Gastroesophageal sphincter (tissue), 4 donors: ENCODE data around the gene HBZ. TPM values are rescaled to one million over a fixed set of nuclear protein-coding genes. Genes with fewer than 3 reads are reported as not detected.
"Not testable (repeated sequence)": the region's sequence is repeated elsewhere in the genome, so short reads cannot be mapped to it uniquely, and the experiment has no call there.

ENCODE experiments used
- ATAC-seq: fragments of 150-250 bp; one replicate; pipeline ENCODE4 v1.9.1; 2016; ENCODE audit warnings: mild to moderate bottlenecking, moderate library complexity
- H3K27ac ChIP-seq, 4 donors: fragments of 200-600 bp; sonication (generic) in 3 of 4; 1 replicate in 3 of 4; 2 replicates in 1 of 4; pipeline ENCODE4 v1.5.1; 2016 to 2019
- H3K27me3 ChIP-seq: fragments of 200-600 bp; sonication (generic); one replicate; pipeline ENCODE4 v1.5.1; 2019
- H3K36me3 ChIP-seq, 2 donors: fragments of 200-600 bp; sonication (generic); one replicate each; pipeline ENCODE4 v1.5.1; 2019; ENCODE audit warnings: control low read depth in 1 of 2
- H3K4me1 ChIP-seq, 3 donors: fragments of 200-600 bp; sonication (generic); 1 replicate in 2 of 3; 2 replicates in 1 of 3; pipeline ENCODE4 v1.5.1; 2016 to 2019; ENCODE audit warnings: control low read depth in 2 of 3
- H3K4me3 ChIP-seq, 2 donors: fragments of 200-600 bp; sonication (generic); one replicate each; pipeline ENCODE4 v1.5.1; 2019; ENCODE audit warnings: mild to moderate bottlenecking in 1 of 2, moderate library complexity in 1 of 2
- H3K9me3 ChIP-seq, 3 donors: fragments of 200-600 bp; sonication (generic); one replicate each; pipeline ENCODE4 v1.5.1; 2017 to 2019; ENCODE audit warnings: control low read depth in 2 of 3
- EP300 ChIP-seq: sonication (generic); formaldehyde crosslinking; IDR thresholded peaks from one replicate; pipeline ENCODE4 v1.6.1; 2017; ENCODE audit warnings: antibody characterized with exemption, mild to moderate bottlenecking
- POLR2A ChIP-seq, 2 donors: fragments of 450-650 bp; IDR thresholded peaks; one replicate each; pipeline ENCODE4 v1.6.1; 2017; ENCODE audit warnings: antibody characterized with exemption in 2 of 2, mild to moderate bottlenecking in 2 of 2, moderate library complexity in 1 of 2
- POLR2AphosphoS5 ChIP-seq: sonication (generic); formaldehyde crosslinking; IDR thresholded peaks from one replicate; pipeline ENCODE4 v1.6.1; 2017; ENCODE audit warnings: antibody characterized with exemption
- WGBS, 2 donors: methylation state at CpG; one replicate each; pipeline ENCODE4 v1.1.5; 2018; ENCODE audit warnings: low coverage in 1 of 2; 5-methylcytosine and 5-hydroxymethylcytosine counted together
- total RNA-seq, 4 donors: library from RNA; depleted of rRNA; stranded (reverse); fragments of >200 nt; gene quantifications; one replicate each; pipeline ENCODE4 v1.1.0, GENCODE V29; 2016
- TF ChIP-seq, protein P1 (sequence below), 4 experiments: fragments of 200-600 bp in 2 of 4; fragments of 450-650 bp in 2 of 4; sonication (generic) in 1 of 4; IDR thresholded peaks; one replicate each; pipeline ENCODE4 v1.5.1; 2017 to 2019; ENCODE audit warnings: antibody characterized with exemption in 4 of 4, mild to moderate bottlenecking in 2 of 4, moderate library complexity in 2 of 4

The HBZ gene
- total RNA-seq, 4 donors from 2014 or later, result not detected

DNA sequence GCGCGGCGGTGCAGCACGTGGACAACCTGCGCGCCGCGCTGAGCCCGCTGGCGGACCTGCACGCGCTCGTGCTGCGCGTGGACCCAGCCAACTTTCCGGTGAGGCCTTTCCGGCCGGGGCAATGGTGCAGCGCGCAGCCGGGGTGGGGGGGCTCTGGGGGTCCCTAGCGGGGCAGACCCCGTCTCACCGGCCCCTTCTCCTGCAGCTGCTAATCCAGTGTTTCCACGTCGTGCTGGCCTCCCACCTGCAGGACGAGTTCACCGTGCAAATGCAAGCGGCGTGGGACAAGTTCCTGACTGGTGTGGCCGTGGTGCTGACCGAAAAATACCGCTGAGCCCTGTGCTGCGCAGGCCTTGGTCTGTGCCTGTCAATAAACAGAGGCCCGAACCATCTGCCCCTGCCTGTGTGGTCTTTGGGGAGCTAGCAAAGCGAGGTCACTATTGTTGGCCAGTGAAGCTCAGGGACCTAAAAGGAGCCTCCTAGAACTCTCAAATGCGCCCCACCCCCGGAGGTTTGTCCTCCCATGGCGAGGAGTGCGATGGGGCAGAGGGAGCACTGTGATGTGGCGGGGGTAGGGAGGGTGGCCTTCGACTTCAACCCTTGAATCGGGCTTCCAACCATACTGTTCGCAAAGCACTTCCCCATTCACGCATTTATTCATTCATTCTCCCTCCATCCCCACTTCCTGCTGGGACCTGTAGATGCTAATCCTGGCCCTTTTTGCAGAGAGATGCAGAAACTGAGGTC is 14.1 kb downstream of the HBZ start:
- WGBS, 2 donors, result 2 to 10% methylated on average over 3 to 8 of the region's 45 CpGs

GRCh38 chr16:167122-167690 is 14.8 kb downstream of the HBZ start:
- no peak overlapping the region for H3K4me3 ChIP-seq
- H3K27me3 ChIP-seq, result peaks cover 80% of the 10 kb centered on the region
- H3K4me1 ChIP-seq, result peaks cover 0 to 21% (median 16%) of the 10 kb centered on the region in 3 donors
- no peaks in the 10 kb centered on the region for H3K9me3 ChIP-seq
- TF ChIP-seq EP300, result no peak
- TF ChIP-seq, protein P1, sequence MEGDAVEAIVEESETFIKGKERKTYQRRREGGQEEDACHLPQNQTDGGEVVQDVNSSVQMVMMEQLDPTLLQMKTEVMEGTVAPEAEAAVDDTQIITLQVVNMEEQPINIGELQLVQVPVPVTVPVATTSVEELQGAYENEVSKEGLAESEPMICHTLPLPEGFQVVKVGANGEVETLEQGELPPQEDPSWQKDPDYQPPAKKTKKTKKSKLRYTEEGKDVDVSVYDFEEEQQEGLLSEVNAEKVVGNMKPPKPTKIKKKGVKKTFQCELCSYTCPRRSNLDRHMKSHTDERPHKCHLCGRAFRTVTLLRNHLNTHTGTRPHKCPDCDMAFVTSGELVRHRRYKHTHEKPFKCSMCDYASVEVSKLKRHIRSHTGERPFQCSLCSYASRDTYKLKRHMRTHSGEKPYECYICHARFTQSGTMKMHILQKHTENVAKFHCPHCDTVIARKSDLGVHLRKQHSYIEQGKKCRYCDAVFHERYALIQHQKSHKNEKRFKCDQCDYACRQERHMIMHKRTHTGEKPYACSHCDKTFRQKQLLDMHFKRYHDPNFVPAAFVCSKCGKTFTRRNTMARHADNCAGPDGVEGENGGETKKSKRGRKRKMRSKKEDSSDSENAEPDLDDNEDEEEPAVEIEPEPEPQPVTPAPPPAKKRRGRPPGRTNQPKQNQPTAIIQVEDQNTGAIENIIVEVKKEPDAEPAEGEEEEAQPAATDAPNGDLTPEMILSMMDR (IDR thresholded peaks at IDR 0.05), result no peak
- no peak for TF ChIP-seq POLR2AphosphoS5
- no peak for TF ChIP-seq POLR2A (IDR thresholded peaks at IDR 0.05)
- ATAC-seq, result no peak
- no peak overlapping the region for H3K27ac ChIP-seq
- H3K36me3 ChIP-seq, result no peaks in the 10 kb centered on the region
- 0% methylated on average over 3 to 4 of the region's 11 CpGs for WGBS, 2 donors

More for the DNA sequence above, 14.1 kb downstream of the HBZ start:
- Histone ChIP-seq H3K27ac (no peak overlapping the region), H3K36me3 (no peaks in the 10 kb centered on the region), H3K27me3 (peaks cover 80% of the 10 kb centered on the region), H3K4me3 (peak overlapping the region in 1 of 2 donors; percentile 10), H3K9me3 (no peaks in the 10 kb centered on the region), H3K4me1 (peaks cover 0 to 21% (median 16%) of the 10 kb centered on the region in 3 donors)
- no peak for ATAC-seq
- TF ChIP-seq, protein P1 (IDR thresholded peaks at IDR 0.05), result no peak

GRCh38 chr16:168424-168823 is 16.0 kb downstream of the HBZ start:
- H3K36me3 ChIP-seq, result no peaks in the 10 kb centered on the region

GRCh38 chr16:169014-169413 is 16.6 kb downstream of the HBZ start:
- Histone ChIP-seq H3K4me3 (no peak overlapping the region), H3K4me1 (peaks cover 0 to 24% (median 16%) of the 10 kb centered on the region in 3 donors), H3K27me3 (peaks cover 79% of the 10 kb centered on the region), H3K36me3 (no peaks in the 10 kb centered on the region), H3K27ac (no peak overlapping the region), H3K9me3 (no peaks in the 10 kb centered on the region)
- WGBS, 2 donors, result 0 to 67% methylated on average over 1 to 2 of the region's 3 CpGs
- ATAC-seq, result no peak
- TF ChIP-seq EP300 (no peak), POLR2AphosphoS5 (no peak)
- TF ChIP-seq, protein P1 (IDR thresholded peaks at IDR 0.05), result no peak

More at GRCh38 chr16:168424-168823, 16.0 kb downstream of the HBZ start:
- TF ChIP-seq, protein P1 (IDR thresholded peaks at IDR 0.05), result no peak
- 30 to 57% methylated on average over 2 to 6 of the region's 6 CpGs for WGBS, 2 donors
- no peaks in the 10 kb centered on the region for H3K9me3 ChIP-seq
- peaks cover 0 to 23% (median 16%) of the 10 kb centered on the region in 3 donors for H3K4me1 ChIP-seq
- H3K27me3 ChIP-seq, result peaks cover 74% of the 10 kb centered on the region
- H3K4me3 ChIP-seq, result no peak overlapping the region
- H3K27ac ChIP-seq, result no peak overlapping the region
- no peak for ATAC-seq

- 0 to 6% methylated on average over 2 to 3 of the region's 5 CpGs for WGBS, 2 donors
- H3K4me3 ChIP-seq, H3K9me3 ChIP-seq, H3K36me3 ChIP-seq, H3K27ac ChIP-seq: not testable (repeated sequence)
- peak; percentile 64 for ATAC-seq
- peaks cover 0 to 21% (median 14%) of the 10 kb centered on the region in 3 donors for H3K4me1 ChIP-seq
- peaks cover 86% of the 10 kb centered on the region for H3K27me3 ChIP-seq
These were observed 17.7 kb downstream of the HBZ start for GRCh38 chr16:170088-170507.
